H9 (cell line): ENCODE measurements around the gene DTX4. TPM values are rescaled to one million over a fixed set of nuclear protein-coding genes. Genes with fewer than 3 reads are reported as not detected.

Source experiments
- DNase-seq: peaks from one replicate; pipeline ENCODE4 v3.0.0-alpha.2; 2017
- H2AFZ ChIP-seq: one replicate; pipeline ENCODE4 v1.6.1; 2013; ENCODE audit warnings: mild to moderate bottlenecking, low read length, control low read depth, moderate library complexity
- H2AK5ac ChIP-seq: 2 replicates; pipeline ENCODE4 v1.6.1; 2013; ENCODE audit warnings: low read length, control low read depth, mixed read lengths; ENCODE audit not compliant: insufficient read length
- H2BK120ac ChIP-seq: one replicate; pipeline ENCODE4 v1.6.1; 2013; ENCODE audit warnings: low read depth, mild to moderate bottlenecking, low read length, control low read depth, inconsistent platforms; ENCODE audit not compliant: poor library complexity, severe bottlenecking
- H2BK12ac ChIP-seq: 2 replicates; pipeline ENCODE4 v1.6.1; 2013; ENCODE audit warnings: low read length, control low read depth, mixed read lengths, low read depth; ENCODE audit not compliant: insufficient read length
- H2BK15ac ChIP-seq: 2 replicates; pipeline ENCODE4 v1.6.1; 2013; ENCODE audit warnings: low read depth, low read length, control low read depth
- H2BK20ac ChIP-seq: one replicate; pipeline ENCODE4 v1.6.1; 2013; ENCODE audit warnings: low read depth, mild to moderate bottlenecking, low read length, control low read depth, inconsistent platforms; ENCODE audit not compliant: poor library complexity, severe bottlenecking
- H2BK5ac ChIP-seq: 2 replicates; pipeline ENCODE4 v1.6.1; 2013; ENCODE audit warnings: low read length, control low read depth, mixed read lengths; ENCODE audit not compliant: insufficient read length
- H3K14ac ChIP-seq: 2 replicates; pipeline ENCODE4 v1.6.1; 2013; ENCODE audit warnings: low read length, control low read depth; ENCODE audit not compliant: insufficient read depth
- H3K18ac ChIP-seq: 2 replicates; pipeline ENCODE4 v1.6.1; 2013; ENCODE audit warnings: low read depth, mild to moderate bottlenecking, mixed read lengths, low read length, control low read depth; ENCODE audit not compliant: insufficient read length
- H3K23ac ChIP-seq: 2 replicates; pipeline ENCODE4 v1.6.1; 2013; ENCODE audit warnings: low read length, control low read depth, mixed read lengths, low read depth; ENCODE audit not compliant: insufficient read length
- H3K23me2 ChIP-seq: 2 replicates; pipeline ENCODE4 v1.6.1; 2013; ENCODE audit warnings: low read depth, mild to moderate bottlenecking, mixed read lengths, low read length, control low read depth; ENCODE audit not compliant: insufficient read length, poor library complexity, severe bottlenecking
- H3K27ac ChIP-seq: 2 replicates; pipeline ENCODE4 v1.5.1; 2013; ENCODE audit warnings: low read length, control low read depth, mixed read lengths, low read depth; ENCODE audit not compliant: insufficient read length
- H3K27me3 ChIP-seq: 2 replicates; pipeline ENCODE4 v1.6.1; 2013; ENCODE audit warnings: low read length, control low read depth, inconsistent platforms; ENCODE audit not compliant: insufficient read depth
- H3K4ac ChIP-seq: 2 replicates; pipeline ENCODE4 v1.6.1; 2013; ENCODE audit warnings: low read depth, mild to moderate bottlenecking, control low read depth, inconsistent platforms, low read length, moderate library complexity
- H3K4me1 ChIP-seq: 2 replicates; pipeline ENCODE4 v1.6.1; 2013; ENCODE audit warnings: low read length, control low read depth, inconsistent platforms; ENCODE audit not compliant: insufficient read depth
- H3K4me2 ChIP-seq: 2 replicates; pipeline ENCODE4 v1.6.1; 2013; ENCODE audit warnings: low read length, control low read depth, mixed read lengths; ENCODE audit not compliant: insufficient read length, insufficient read depth
- H3K56ac ChIP-seq: 2 replicates; pipeline ENCODE4 v1.6.1; 2013; ENCODE audit warnings: low read depth, mild to moderate bottlenecking, mixed read lengths, low read length, control low read depth; ENCODE audit not compliant: insufficient read length
- H3K79me1 ChIP-seq: 2 replicates; pipeline ENCODE4 v1.6.1; 2013; ENCODE audit warnings: low read depth, mild to moderate bottlenecking, moderate library complexity, low read length, control low read depth, inconsistent platforms; ENCODE audit not compliant: insufficient read depth, poor library complexity, severe bottlenecking
- H3K79me2 ChIP-seq: 2 replicates; pipeline ENCODE4 v1.6.1; 2013; ENCODE audit warnings: low read length, control low read depth, inconsistent platforms; ENCODE audit not compliant: insufficient read depth
- H3K9ac ChIP-seq: 2 replicates; pipeline ENCODE4 v1.6.1; 2013; ENCODE audit warnings: low read length, control low read depth, mixed read lengths; ENCODE audit not compliant: insufficient read length; ENCODE audit errors: extremely low read depth
- H3K9me3 ChIP-seq: one replicate; pipeline ENCODE4 v1.6.1; 2013; ENCODE audit warnings: low read depth, low read length, inconsistent platforms; ENCODE audit not compliant: control insufficient read depth
- H3T11ph ChIP-seq: one replicate; pipeline ENCODE4 v1.6.1; 2013; ENCODE audit warnings: mild to moderate bottlenecking, low read length, control low read depth, inconsistent platforms
- H4K20me1 ChIP-seq: one replicate; pipeline ENCODE4 v1.6.1; 2013; ENCODE audit not compliant: control insufficient read depth, insufficient read length, insufficient read depth
- H4K5ac ChIP-seq: 2 replicates; pipeline ENCODE4 v1.6.1; 2013; ENCODE audit warnings: low read depth, mild to moderate bottlenecking, mixed read lengths, low read length, control low read depth; ENCODE audit not compliant: insufficient read length
- H4K8ac ChIP-seq: replicated peaks from 2 replicates; pipeline ENCODE4 v1.6.1; 2013; ENCODE audit warnings: low read length, control low read depth, mixed read lengths, low read depth; ENCODE audit not compliant: insufficient read length
- H4K91ac ChIP-seq: 2 replicates; pipeline ENCODE4 v1.6.1; 2013; ENCODE audit warnings: low read depth, mild to moderate bottlenecking, moderate library complexity, mixed read lengths, low read length, control low read depth; ENCODE audit not compliant: insufficient read length
- H3K27ac Mint-ChIP-seq, 3 experiments: 2 replicates in 2 of 3; 3 replicates in 1 of 3; pipeline ENCODE4 v1.8.0; 2020 to 2021; ENCODE audit warnings: mixed read lengths in 3 of 3, mild to moderate bottlenecking in 1 of 3, moderate library complexity in 1 of 3
- H3K27me3 Mint-ChIP-seq: 2 replicates; pipeline ENCODE4 v1.8.0; 2021; ENCODE audit warnings: low read depth, mild to moderate bottlenecking, moderate library complexity, mixed read lengths
- H3K36me3 Mint-ChIP-seq, 3 experiments: 2 replicates in 2 of 3; 3 replicates in 1 of 3; pipeline ENCODE4 v1.8.0; 2020 to 2021; ENCODE audit warnings: low read depth in 3 of 3, mixed read lengths in 3 of 3; ENCODE audit not compliant: insufficient read depth in 1 of 3
- H3K4me1 Mint-ChIP-seq, 2 experiments: 2 replicates each; pipeline ENCODE4 v1.8.0; 2020; ENCODE audit warnings: mixed read lengths in 2 of 2
- H3K4me3 Mint-ChIP-seq, 2 experiments: 2 replicates in 1 of 2; 3 replicates in 1 of 2; pipeline ENCODE4 v1.8.0; 2020 to 2021; ENCODE audit warnings: mild to moderate bottlenecking in 2 of 2, mixed read lengths in 2 of 2, moderate library complexity in 1 of 2
- H3K9me3 Mint-ChIP-seq, 2 experiments: 2 replicates in 1 of 2; 3 replicates in 1 of 2; pipeline ENCODE4 v1.8.0; 2020; ENCODE audit warnings: mild to moderate bottlenecking in 2 of 2, mixed read lengths in 2 of 2, moderate library complexity in 1 of 2
- CTCF ChIP-seq: fragments of 200-600 bp; sonication (generic); conservative IDR thresholded peaks from 3 replicates; pipeline ENCODE4 v1.8.0; 2021; ENCODE audit warnings: antibody characterized with exemption, mild to moderate bottlenecking
- WGBS: extraction: QIAGEN DNeasy Blood & Tissue Kit; methylation state at CpG from one replicate; pipeline ENCODE4 v1.1.7; 2013; ENCODE audit warnings: missing lambda C conversion rate, low lambda C conversion rate, mixed read lengths; ENCODE audit not compliant: insufficient read length; ENCODE audit errors: extremely low coverage; 5-methylcytosine and 5-hydroxymethylcytosine counted together
- total RNA-seq: library from RNA; stranded (reverse); gene quantifications from 2 replicates; pipeline ENCODE4 v1.2.1, GENCODE V29; 2021

DTX4 gene
- total RNA-seq, 1 experiment from 2014 or later: 13.0 TPM

DNA sequence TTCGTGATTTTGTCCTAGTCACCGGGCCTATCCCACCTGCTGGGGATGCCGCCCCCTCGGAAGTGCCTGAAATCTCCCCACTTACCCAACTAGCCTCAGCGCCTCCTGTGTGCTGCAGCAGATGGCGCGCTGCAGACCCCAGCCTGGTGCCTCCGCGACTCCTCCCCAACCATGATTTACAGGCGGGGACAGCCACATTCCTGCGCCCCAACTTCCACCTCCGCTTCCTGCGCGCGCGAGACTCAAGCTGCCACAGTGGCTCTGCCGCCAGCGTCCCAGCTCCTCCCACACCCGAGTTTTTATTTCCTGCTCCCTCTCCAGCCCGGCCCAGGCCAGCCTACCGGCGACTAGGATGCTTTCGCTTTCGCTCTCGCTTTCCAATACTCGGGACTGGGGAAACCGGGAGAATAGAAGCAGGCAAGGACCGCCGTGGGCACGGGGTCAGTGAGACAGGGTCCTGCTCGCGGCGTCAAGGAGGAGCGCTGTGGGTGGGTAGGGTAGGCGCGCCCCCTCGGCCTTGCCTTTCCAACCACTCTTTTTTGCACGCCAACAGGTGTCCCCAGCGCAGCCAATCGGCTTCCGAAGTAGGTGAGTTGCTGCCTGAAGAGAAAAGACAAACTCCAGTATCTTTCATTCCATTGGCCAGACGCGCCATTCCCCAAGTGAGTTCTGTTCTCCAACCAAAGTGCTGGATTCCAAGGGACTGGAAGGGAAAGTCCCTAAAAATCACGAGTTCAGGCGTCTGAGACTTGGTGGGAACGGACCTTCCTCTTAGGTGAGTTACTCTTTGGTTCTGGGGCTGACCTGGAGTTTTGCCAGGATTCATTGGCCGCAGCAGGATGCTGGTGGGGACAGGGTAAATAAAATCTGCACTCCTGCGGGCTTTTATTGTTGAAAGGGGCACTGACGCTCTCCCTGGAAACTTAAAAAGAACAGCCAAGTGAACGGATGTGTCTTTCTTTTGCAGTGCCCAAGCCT is 29.1 kb upstream of the DTX4 start, which contains the start of gene FAM111A:
Gene FAM111A, plus strand, starts transcription at position 327 of the 978 bp plus-strand sequence. CDS start 6,017 bp downstream, outside the sequence.
- Histone ChIP-seq H3K4me1 (no peaks in the 10 kb centered on the region; the same call in 1 of the 2 replicates), H2AFZ (peak within 1 kb of the TSS; percentile 94), H3K23me2 (peaks cover 6% of the 10 kb centered on the region), H2BK120ac (peak within 1 kb of the TSS; percentile 57), H2BK20ac (no peak within 1 kb of the TSS), H4K91ac (no peak within 1 kb of the TSS), H3K18ac (peak within 1 kb of the TSS; percentile 43), H3K79me1 (no peaks in the 10 kb centered on the region), H2BK12ac (no peak within 1 kb of the TSS), H2AK5ac (no peak within 1 kb of the TSS), H3K56ac (no peak within 1 kb of the TSS), H2BK15ac (no peak within 1 kb of the TSS), H3K23ac (no peak within 1 kb of the TSS), H4K20me1 (no peaks in the 10 kb centered on the region), H3K79me2 (no peaks in the 10 kb centered on the region), H4K8ac (no peak within 1 kb of the TSS), H3K27me3 (no peaks in the 10 kb centered on the region), H3K27ac (peak within 1 kb of the TSS; percentile 18), H3K4ac (no peak within 1 kb of the TSS), H3K4me2 (peak within 1 kb of the TSS; percentile 65), H3K9ac (peak within 1 kb of the TSS; percentile 43), H2BK5ac (no peak within 1 kb of the TSS), H3T11ph (no peak within 1 kb of the TSS), H3K9me3 (no peaks in the 10 kb centered on the region), H4K5ac (no peak within 1 kb of the TSS), H3K14ac (peak within 1 kb of the TSS; percentile 7; the same call in 1 of the 2 replicates)
- H3K27ac Mint-ChIP-seq: peak within 1 kb of the TSS; percentile 96 to 97 (median 96); a peak in 6 of 7 replicates
- H3K4me1 Mint-ChIP-seq: peaks cover 25 to 40% of the 10 kb centered on the region in 2 experiments
- H3K27me3 Mint-ChIP-seq: peaks cover 27% of the 10 kb centered on the region
- peak within 1 kb of the TSS; percentile 91 to 92 for H3K4me3 Mint-ChIP-seq
- peaks cover 5 to 12% of the 10 kb centered on the region in 2 experiments; a peak in 3 of 5 replicates for H3K9me3 Mint-ChIP-seq
- peak; percentile 96 for DNase-seq
- H3K36me3 Mint-ChIP-seq: peaks cover 2 to 12% (median 3%) of the 10 kb centered on the region in 3 experiments; a peak in 5 of 7 replicates
- no CpG with 5 or more reads among the region's 50 CpGs for WGBS
- peak; percentile 53 for TF ChIP-seq CTCF
